K562 (cell line): ENCODE measurements around the gene HMCN1. TPM values are rescaled to one million over a fixed set of nuclear protein-coding genes. Genes with fewer than 3 reads are reported as not detected.

Experiments used
- NBN ChIP-seq: fragments of 450-650 bp; IDR thresholded peaks from 2 replicates; pipeline ENCODE4 v1.6.1; 2016; ENCODE audit warnings: low read depth, mild to moderate bottlenecking
- polyA plus RNA-seq, 8 experiments: library from polyadenylated mRNA; depleted of rRNA in 4 of 8; stranded (reverse) in 5 of 8; unstranded in 3 of 8; fragments of >200 nt; fragmentation: Nextera tagmentation in 2 of 8; fragmentation: Illumina TruSeq in 1 of 8; extraction: Ambion mirVana in 2 of 8; extraction: Trizol in 1 of 8; gene quantifications; 2 replicates each; pipeline versions ENCODE4 v1.2.1 to v1.2.3, GENCODE V29; 2011 to 2014; ENCODE audit warnings: inconsistent platforms in 1 of 8, missing spikeins in 1 of 8
- total RNA-seq, 7 experiments: library from RNA; depleted of rRNA in 6 of 7; stranded (reverse); fragments of >200 nt in 6 of 7; fragmentation: Illumina TruSeq in 2 of 7; extraction: Trizol in 2 of 7; gene quantifications; 2 replicates each; pipeline versions ENCODE4 v1.2.1 to v1.2.3, GENCODE V29; 2011 to 2021; ENCODE audit warnings: low replicate concordance in 1 of 7
- TF ChIP-seq, protein P1 (sequence below): fragments of 200-600 bp; sonication (generic); IDR thresholded peaks from one replicate; pipeline ENCODE4 v1.6.1; 2012; ENCODE audit warnings: mild to moderate bottlenecking, low read depth, low read length, inconsistent platforms
- TF ChIP-seq, protein P2 (sequence below), 2 experiments: fragments of 200-800 bp in 1 of 2; sonication (Bioruptor generic) in 1 of 2; sonication (generic) in 1 of 2; formaldehyde crosslinking in 1 of 2; IDR thresholded peaks in 1 of 2; conservative IDR thresholded peaks in 1 of 2; 2 replicates each; pipeline versions ENCODE4 v1.5.0 to v1.6.1; 2016 to 2020; ENCODE audit warnings: missing compliant biosample characterization in 1 of 2, missing genetic modification characterization in 1 of 2, missing genetic modification reagents in 1 of 2
- TF ChIP-seq, protein P3 (sequence below): fragments of 250-450 bp; sonication (Bioruptor Pico); IDR thresholded peaks from 2 replicates; pipeline ENCODE4 v1.8.0; 2022; ENCODE audit warnings: inconsistent platforms, mild to moderate bottlenecking, moderate library complexity, borderline replicate concordance
- TF ChIP-seq, protein P4 (sequence below): sonication (generic); formaldehyde crosslinking; IDR thresholded peaks from 2 replicates; pipeline ENCODE4 v1.8.0; 2023; ENCODE audit warnings: mild to moderate bottlenecking, missing genetic modification reagents

HMCN1 gene
- total and polyA plus RNA-seq, 9 of the 15 experiments (the other 6 are each of a cell fraction or from before 2014, with no cell fraction given), result 0.07 to 0.36 (median 0.21) TPM

DNA sequence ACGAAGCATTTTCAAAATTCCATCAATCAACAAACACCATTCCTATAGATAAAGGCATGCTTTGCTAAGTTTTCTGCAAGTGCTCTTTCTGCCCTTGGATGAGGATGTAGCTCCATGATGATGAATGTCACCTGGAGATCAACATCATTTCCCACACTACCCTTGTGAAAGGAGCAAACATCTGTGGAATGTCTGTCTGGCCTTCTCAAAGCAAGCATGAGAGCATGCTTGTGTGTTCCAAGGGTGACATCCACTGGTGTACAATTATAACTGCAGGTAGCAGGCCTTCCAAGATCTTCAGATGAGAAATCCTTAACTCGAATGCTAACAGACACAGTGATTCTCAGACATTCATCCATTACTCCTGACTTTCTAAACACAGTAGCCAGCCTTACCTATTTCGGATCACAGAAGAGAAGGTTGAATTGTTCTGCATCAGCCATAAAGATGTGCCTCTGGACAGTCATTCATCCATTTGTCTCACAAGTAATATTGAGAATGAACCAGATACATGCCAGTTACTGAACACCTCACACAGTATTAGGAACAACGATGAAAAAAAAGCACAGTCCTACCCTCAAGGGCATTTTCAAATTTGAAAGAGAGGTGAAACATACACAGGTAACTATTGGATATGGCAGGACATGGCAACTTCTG is 478.5 kb downstream of the HMCN1 start (continued):
- TF ChIP-seq, protein P1, sequence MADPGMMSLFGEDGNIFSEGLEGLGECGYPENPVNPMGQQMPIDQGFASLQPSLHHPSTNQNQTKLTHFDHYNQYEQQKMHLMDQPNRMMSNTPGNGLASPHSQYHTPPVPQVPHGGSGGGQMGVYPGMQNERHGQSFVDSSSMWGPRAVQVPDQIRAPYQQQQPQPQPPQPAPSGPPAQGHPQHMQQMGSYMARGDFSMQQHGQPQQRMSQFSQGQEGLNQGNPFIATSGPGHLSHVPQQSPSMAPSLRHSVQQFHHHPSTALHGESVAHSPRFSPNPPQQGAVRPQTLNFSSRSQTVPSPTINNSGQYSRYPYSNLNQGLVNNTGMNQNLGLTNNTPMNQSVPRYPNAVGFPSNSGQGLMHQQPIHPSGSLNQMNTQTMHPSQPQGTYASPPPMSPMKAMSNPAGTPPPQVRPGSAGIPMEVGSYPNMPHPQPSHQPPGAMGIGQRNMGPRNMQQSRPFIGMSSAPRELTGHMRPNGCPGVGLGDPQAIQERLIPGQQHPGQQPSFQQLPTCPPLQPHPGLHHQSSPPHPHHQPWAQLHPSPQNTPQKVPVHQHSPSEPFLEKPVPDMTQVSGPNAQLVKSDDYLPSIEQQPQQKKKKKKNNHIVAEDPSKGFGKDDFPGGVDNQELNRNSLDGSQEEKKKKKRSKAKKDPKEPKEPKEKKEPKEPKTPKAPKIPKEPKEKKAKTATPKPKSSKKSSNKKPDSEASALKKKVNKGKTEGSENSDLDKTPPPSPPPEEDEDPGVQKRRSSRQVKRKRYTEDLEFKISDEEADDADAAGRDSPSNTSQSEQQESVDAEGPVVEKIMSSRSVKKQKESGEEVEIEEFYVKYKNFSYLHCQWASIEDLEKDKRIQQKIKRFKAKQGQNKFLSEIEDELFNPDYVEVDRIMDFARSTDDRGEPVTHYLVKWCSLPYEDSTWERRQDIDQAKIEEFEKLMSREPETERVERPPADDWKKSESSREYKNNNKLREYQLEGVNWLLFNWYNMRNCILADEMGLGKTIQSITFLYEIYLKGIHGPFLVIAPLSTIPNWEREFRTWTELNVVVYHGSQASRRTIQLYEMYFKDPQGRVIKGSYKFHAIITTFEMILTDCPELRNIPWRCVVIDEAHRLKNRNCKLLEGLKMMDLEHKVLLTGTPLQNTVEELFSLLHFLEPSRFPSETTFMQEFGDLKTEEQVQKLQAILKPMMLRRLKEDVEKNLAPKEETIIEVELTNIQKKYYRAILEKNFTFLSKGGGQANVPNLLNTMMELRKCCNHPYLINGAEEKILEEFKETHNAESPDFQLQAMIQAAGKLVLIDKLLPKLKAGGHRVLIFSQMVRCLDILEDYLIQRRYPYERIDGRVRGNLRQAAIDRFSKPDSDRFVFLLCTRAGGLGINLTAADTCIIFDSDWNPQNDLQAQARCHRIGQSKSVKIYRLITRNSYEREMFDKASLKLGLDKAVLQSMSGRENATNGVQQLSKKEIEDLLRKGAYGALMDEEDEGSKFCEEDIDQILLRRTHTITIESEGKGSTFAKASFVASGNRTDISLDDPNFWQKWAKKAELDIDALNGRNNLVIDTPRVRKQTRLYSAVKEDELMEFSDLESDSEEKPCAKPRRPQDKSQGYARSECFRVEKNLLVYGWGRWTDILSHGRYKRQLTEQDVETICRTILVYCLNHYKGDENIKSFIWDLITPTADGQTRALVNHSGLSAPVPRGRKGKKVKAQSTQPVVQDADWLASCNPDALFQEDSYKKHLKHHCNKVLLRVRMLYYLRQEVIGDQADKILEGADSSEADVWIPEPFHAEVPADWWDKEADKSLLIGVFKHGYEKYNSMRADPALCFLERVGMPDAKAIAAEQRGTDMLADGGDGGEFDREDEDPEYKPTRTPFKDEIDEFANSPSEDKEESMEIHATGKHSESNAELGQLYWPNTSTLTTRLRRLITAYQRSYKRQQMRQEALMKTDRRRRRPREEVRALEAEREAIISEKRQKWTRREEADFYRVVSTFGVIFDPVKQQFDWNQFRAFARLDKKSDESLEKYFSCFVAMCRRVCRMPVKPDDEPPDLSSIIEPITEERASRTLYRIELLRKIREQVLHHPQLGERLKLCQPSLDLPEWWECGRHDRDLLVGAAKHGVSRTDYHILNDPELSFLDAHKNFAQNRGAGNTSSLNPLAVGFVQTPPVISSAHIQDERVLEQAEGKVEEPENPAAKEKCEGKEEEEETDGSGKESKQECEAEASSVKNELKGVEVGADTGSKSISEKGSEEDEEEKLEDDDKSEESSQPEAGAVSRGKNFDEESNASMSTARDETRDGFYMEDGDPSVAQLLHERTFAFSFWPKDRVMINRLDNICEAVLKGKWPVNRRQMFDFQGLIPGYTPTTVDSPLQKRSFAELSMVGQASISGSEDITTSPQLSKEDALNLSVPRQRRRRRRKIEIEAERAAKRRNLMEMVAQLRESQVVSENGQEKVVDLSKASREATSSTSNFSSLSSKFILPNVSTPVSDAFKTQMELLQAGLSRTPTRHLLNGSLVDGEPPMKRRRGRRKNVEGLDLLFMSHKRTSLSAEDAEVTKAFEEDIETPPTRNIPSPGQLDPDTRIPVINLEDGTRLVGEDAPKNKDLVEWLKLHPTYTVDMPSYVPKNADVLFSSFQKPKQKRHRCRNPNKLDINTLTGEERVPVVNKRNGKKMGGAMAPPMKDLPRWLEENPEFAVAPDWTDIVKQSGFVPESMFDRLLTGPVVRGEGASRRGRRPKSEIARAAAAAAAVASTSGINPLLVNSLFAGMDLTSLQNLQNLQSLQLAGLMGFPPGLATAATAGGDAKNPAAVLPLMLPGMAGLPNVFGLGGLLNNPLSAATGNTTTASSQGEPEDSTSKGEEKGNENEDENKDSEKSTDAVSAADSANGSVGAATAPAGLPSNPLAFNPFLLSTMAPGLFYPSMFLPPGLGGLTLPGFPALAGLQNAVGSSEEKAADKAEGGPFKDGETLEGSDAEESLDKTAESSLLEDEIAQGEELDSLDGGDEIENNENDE, result no peak
- 0 out of 2 replicates have a peak, but pooled peaks have one; percentile 35 for TF ChIP-seq NBN
- TF ChIP-seq, protein P2, sequence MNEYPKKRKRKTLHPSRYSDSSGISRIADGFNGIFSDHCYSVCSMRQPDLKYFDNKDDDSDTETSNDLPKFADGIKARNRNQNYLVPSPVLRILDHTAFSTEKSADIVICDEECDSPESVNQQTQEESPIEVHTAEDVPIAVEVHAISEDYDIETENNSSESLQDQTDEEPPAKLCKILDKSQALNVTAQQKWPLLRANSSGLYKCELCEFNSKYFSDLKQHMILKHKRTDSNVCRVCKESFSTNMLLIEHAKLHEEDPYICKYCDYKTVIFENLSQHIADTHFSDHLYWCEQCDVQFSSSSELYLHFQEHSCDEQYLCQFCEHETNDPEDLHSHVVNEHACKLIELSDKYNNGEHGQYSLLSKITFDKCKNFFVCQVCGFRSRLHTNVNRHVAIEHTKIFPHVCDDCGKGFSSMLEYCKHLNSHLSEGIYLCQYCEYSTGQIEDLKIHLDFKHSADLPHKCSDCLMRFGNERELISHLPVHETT (CRISPR knock-in tag; conservative IDR thresholded peaks at IDR 0.05 in 1 of 2, IDR thresholded peaks at IDR 0.05 in 1 of 2), result no peak
- TF ChIP-seq, protein P3, sequence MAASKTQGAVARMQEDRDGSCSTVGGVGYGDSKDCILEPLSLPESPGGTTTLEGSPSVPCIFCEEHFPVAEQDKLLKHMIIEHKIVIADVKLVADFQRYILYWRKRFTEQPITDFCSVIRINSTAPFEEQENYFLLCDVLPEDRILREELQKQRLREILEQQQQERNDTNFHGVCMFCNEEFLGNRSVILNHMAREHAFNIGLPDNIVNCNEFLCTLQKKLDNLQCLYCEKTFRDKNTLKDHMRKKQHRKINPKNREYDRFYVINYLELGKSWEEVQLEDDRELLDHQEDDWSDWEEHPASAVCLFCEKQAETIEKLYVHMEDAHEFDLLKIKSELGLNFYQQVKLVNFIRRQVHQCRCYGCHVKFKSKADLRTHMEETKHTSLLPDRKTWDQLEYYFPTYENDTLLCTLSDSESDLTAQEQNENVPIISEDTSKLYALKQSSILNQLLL (CRISPR knock-in tag), result no peak
- TF ChIP-seq, protein P4, sequence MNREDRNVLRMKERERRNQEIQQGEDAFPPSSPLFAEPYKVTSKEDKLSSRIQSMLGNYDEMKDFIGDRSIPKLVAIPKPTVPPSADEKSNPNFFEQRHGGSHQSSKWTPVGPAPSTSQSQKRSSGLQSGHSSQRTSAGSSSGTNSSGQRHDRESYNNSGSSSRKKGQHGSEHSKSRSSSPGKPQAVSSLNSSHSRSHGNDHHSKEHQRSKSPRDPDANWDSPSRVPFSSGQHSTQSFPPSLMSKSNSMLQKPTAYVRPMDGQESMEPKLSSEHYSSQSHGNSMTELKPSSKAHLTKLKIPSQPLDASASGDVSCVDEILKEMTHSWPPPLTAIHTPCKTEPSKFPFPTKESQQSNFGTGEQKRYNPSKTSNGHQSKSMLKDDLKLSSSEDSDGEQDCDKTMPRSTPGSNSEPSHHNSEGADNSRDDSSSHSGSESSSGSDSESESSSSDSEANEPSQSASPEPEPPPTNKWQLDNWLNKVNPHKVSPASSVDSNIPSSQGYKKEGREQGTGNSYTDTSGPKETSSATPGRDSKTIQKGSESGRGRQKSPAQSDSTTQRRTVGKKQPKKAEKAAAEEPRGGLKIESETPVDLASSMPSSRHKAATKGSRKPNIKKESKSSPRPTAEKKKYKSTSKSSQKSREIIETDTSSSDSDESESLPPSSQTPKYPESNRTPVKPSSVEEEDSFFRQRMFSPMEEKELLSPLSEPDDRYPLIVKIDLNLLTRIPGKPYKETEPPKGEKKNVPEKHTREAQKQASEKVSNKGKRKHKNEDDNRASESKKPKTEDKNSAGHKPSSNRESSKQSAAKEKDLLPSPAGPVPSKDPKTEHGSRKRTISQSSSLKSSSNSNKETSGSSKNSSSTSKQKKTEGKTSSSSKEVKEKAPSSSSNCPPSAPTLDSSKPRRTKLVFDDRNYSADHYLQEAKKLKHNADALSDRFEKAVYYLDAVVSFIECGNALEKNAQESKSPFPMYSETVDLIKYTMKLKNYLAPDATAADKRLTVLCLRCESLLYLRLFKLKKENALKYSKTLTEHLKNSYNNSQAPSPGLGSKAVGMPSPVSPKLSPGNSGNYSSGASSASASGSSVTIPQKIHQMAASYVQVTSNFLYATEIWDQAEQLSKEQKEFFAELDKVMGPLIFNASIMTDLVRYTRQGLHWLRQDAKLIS, result 0 out of 2 replicates have a peak, but pooled peaks have one; percentile 38
